Caco-2 (cell line): ENCODE measurements around the gene PELI1. TPM values are rescaled to one million over a fixed set of nuclear protein-coding genes. Genes with fewer than 3 reads are reported as not detected.

Source experiments
- BruUV-seq: library from RNA; stranded (reverse); fragments of 400-500 nt; replicated peaks from 2 replicates; lab custom pipeline; 2021; lab: Mats Ljungman, UMichigan
- CTCF ChIA-PET: fragments of 300-600 bp; sonication (Branson Sonifier 250); formaldehyde crosslinking; loops from one replicate; lab custom pipeline; 2022; ENCODE audit warnings: antibody characterized with exemption; lab: Charles Lee
- POLR2A ChIA-PET: fragments of 300-600 bp; sonication (Branson Sonifier 250); formaldehyde crosslinking; loops from one replicate; lab custom pipeline; 2022; ENCODE audit warnings: antibody characterized with exemption; lab: Charles Lee
- DNase-seq, 2 experiments: peaks; one replicate each; pipeline versions ENCODE4 v3.0.0 to v3.0.0-alpha.2; 2020 to 2022
- H3K27me3 ChIP-seq: replicated peaks from 2 replicates; pipeline ENCODE4 v1.6.0; 2011; ENCODE audit warnings: low read length; ENCODE audit not compliant: control insufficient read depth, insufficient read depth
- H3K36me3 ChIP-seq: 2 replicates; pipeline ENCODE4 v1.5.1; 2011; ENCODE audit warnings: low read length; ENCODE audit not compliant: control insufficient read depth, insufficient read depth
- H3K4me1 ChIP-seq: fragments of 250-450 bp; sonication (Bioruptor Pico); 2 replicates; pipeline ENCODE4 v1.5.1; 2020; ENCODE audit warnings: mild to moderate bottlenecking
- H3K4me3 ChIP-seq: 2 replicates; pipeline ENCODE4 v1.5.1; 2011; ENCODE audit warnings: low read depth, mild to moderate bottlenecking, control low read depth, low read length
- H3K9me3 ChIP-seq: fragments of 250-450 bp; sonication (Bioruptor Pico); 2 replicates; pipeline ENCODE4 v1.5.1; 2020; ENCODE audit warnings: mild to moderate bottlenecking, moderate library complexity
- H3K27ac Mint-ChIP-seq: one replicate; pipeline ENCODE4 v1.8.0; 2022; ENCODE audit warnings: mixed read lengths; ENCODE audit not compliant: unreplicated experiment
- H3K27me3 Mint-ChIP-seq: one replicate; pipeline ENCODE4 v1.8.0; 2022; ENCODE audit warnings: mixed read lengths; ENCODE audit not compliant: insufficient read depth, unreplicated experiment
- H3K36me3 Mint-ChIP-seq: one replicate; pipeline ENCODE4 v1.8.0; 2022; ENCODE audit warnings: mild to moderate bottlenecking, mixed read lengths; ENCODE audit not compliant: insufficient read depth, unreplicated experiment
- H3K4me1 Mint-ChIP-seq: one replicate; pipeline ENCODE4 v1.8.0; 2022; ENCODE audit warnings: low read depth, mixed read lengths; ENCODE audit not compliant: unreplicated experiment
- H3K4me3 Mint-ChIP-seq: one replicate; pipeline ENCODE4 v1.8.0; 2022; ENCODE audit warnings: mild to moderate bottlenecking, moderate library complexity, mixed read lengths; ENCODE audit not compliant: unreplicated experiment
- H3K9me3 Mint-ChIP-seq: one replicate; pipeline ENCODE4 v1.8.0; 2022; ENCODE audit warnings: mixed read lengths; ENCODE audit not compliant: unreplicated experiment
- CTCF ChIP-seq, 2 experiments: fragments of 200-600 bp in 1 of 2; IDR thresholded peaks; 1 replicate in 1 of 2; 2 replicates in 1 of 2; pipeline versions ENCODE4 v1.5.1 to v1.8.0; 2011 to 2022; ENCODE audit warnings: antibody characterized with exemption in 1 of 2, control low read depth in 1 of 2, inconsistent platforms in 1 of 2, low read depth in 1 of 2, low read length in 1 of 2, mild to moderate bottlenecking in 1 of 2, moderate library complexity in 1 of 2; ENCODE audit not compliant: insufficient read depth in 1 of 2, severe bottlenecking in 1 of 2, unreplicated experiment in 1 of 2
- intact Hi-C: fragments of 100-400 bp; cut with micrococcal nuclease; formaldehyde crosslinking; loops from one replicate; pipeline ENCODE4 v1.10.0; 2022; ENCODE audit not compliant: unreplicated experiment
- total RNA-seq: library from RNA; stranded (reverse); gene quantifications from 2 replicates; pipeline ENCODE4 v1.2.3, GENCODE V29; 2022

Gene PELI1
- total RNA-seq, 1 experiment from 2014 or later: 64.1 TPM

- ChIA-PET POLR2A (interaction anchor here (0.9 kb wide), 1 partner anchor 90 kb away, joined by 9 read pairs; no protein-coding TSS in a partner anchor), CTCF (no interaction called here)
- Mint-ChIP-seq H3K36me3 (peaks cover 63% of the 10 kb centered on the region), H3K27ac (no peak overlapping the region), H3K4me3 (no peak overlapping the region), H3K9me3 (no peaks in the 10 kb centered on the region), H3K4me1 (peaks cover 46% of the 10 kb centered on the region), H3K27me3 (no peaks in the 10 kb centered on the region)
- H3K4me3 ChIP-seq: no peak overlapping the region
- peaks cover 25% of the 10 kb centered on the region for H3K4me1 ChIP-seq
- no TSS peak for BruUV-seq
- TF ChIP-seq CTCF (IDR thresholded peaks at IDR 0.05; ENCODE audit: insufficient read depth in 1 of 2, low read depth in 1 of 2, low read length in 1 of 2, severe bottlenecking in 1 of 2, unreplicated experiment in 1 of 2): no peak
- no peaks in the 10 kb centered on the region for H3K9me3 ChIP-seq
- H3K27me3 ChIP-seq: no peaks in the 10 kb centered on the region
- H3K36me3 ChIP-seq: no peaks in the 10 kb centered on the region
- intact Hi-C loops: loop anchor here (5.0 kb wide), 2 partner anchors 72 to 172 kb away; no protein-coding TSS in a partner anchor
- DNase-seq: no peak
These were observed 4.3 kb downstream of the PELI1 start for GRCh38 chr2:64139956-64140355.

GRCh38 chr2:64137996-64138395 lies 6.2 kb downstream of the PELI1 start:
- BruUV-seq: no TSS peak
- no peak for TF ChIP-seq CTCF (IDR thresholded peaks at IDR 0.05; ENCODE audit: insufficient read depth in 1 of 2, low read depth in 1 of 2, low read length in 1 of 2, severe bottlenecking in 1 of 2, unreplicated experiment in 1 of 2)
- peak overlapping the region; percentile 23 for H3K27ac Mint-ChIP-seq
- ChIA-PET CTCF (no interaction called here), POLR2A (no interaction called here)
- H3K4me1 Mint-ChIP-seq: peaks cover 49% of the 10 kb centered on the region
- Histone ChIP-seq H3K9me3 (no peaks in the 10 kb centered on the region), H3K27me3 (no peaks in the 10 kb centered on the region), H3K36me3 (no peaks in the 10 kb centered on the region), H3K4me1 (peaks cover 32% of the 10 kb centered on the region), H3K4me3 (no peak overlapping the region)
- no peak for DNase-seq
- no peaks in the 10 kb centered on the region for H3K27me3 Mint-ChIP-seq
- peaks cover 54% of the 10 kb centered on the region for H3K36me3 Mint-ChIP-seq
- intact Hi-C loops: no loop called here
- H3K4me3 Mint-ChIP-seq: peak overlapping the region; percentile 7
- no peaks in the 10 kb centered on the region for H3K9me3 Mint-ChIP-seq

GRCh38 chr2:64137567-64137966 lies 6.7 kb downstream of the PELI1 start:
- H3K4me3 ChIP-seq: no peak overlapping the region
- ChIA-PET CTCF (no interaction called here), POLR2A (no interaction called here)
- no peaks in the 10 kb centered on the region for H3K9me3 ChIP-seq
- H3K4me1 ChIP-seq: peaks cover 36% of the 10 kb centered on the region
- H3K27me3 ChIP-seq: no peaks in the 10 kb centered on the region
- intact Hi-C loops: no loop called here
- DNase-seq: no peak
- Mint-ChIP-seq H3K9me3 (no peaks in the 10 kb centered on the region), H3K36me3 (peaks cover 54% of the 10 kb centered on the region), H3K4me1 (peaks cover 49% of the 10 kb centered on the region), H3K4me3 (no peak overlapping the region), H3K27ac (peak overlapping the region; percentile 23), H3K27me3 (no peaks in the 10 kb centered on the region)
- BruUV-seq: no TSS peak
- TF ChIP-seq CTCF (IDR thresholded peaks at IDR 0.05; ENCODE audit: insufficient read depth in 1 of 2, low read depth in 1 of 2, low read length in 1 of 2, severe bottlenecking in 1 of 2, unreplicated experiment in 1 of 2): no peak
- H3K36me3 ChIP-seq: no peaks in the 10 kb centered on the region
